Activated CD4-positive, CD25-positive, alpha-beta regulatory T cell (primary cell): Measurements from ENCODE around the gene CNTN5.

Source experiments
- DNase-seq, 4 experiments: peaks; one replicate each; lab custom pipeline; 2025; lab: John Stamatoyannopoulos, UW

Gene CNTN5

DNA sequence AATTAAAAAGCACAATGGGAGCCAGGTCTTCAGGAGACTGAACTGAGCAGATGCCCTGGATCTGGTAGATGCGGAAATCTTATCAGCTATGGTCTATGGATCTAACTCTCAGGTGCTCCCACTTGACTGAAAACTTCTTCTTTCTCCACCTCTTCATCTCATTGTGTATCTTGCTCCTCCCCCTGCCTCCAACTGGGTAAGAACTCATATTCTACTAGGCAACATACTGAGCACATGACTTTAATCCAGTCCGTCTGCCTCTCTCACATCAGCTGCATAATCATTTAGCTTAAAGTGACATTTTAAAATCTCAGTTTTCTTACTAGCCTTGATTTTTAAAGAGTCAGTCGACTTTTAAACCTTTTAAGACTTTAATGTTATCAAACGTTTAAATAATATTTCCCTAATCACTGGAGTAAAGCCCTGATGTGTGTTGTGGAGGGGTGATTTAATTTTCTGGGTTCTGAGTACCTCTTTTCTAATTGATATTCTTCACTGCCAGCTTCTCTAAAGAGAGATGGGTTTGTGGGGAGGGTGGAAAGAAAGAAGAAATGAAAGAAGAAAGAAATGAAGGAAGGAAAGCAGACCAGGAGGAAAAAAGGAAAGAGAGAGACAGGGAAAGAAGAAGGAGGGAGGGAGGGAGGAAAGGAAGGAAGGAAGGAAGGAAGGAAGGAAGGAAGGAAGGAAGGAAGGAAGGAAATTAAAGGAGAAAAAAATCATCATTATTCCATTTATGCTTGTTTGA is 1073.5 kb downstream of the CNTN5 start:
- no peak for DNase-seq

DNA sequence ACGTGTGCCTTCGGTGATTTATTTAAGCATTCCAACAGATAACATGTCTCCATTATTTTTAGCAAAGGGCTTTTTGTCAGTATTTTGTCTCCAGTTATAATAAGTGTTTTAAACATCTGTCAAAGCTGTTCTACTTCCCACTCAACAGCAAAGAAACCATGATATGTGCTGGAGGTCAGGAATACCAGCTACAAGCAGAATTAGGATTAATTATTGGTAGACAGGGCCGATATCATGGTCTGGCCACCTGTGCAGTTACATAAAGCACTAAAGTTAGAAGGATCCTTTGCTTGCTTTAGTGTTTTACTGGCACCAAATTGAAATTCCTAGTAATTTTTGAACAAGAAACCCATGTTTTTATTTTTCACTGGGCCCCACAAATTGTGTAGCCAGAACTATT is 1075.1 kb downstream of the CNTN5 start:
- DNase-seq, result no peak

DNA sequence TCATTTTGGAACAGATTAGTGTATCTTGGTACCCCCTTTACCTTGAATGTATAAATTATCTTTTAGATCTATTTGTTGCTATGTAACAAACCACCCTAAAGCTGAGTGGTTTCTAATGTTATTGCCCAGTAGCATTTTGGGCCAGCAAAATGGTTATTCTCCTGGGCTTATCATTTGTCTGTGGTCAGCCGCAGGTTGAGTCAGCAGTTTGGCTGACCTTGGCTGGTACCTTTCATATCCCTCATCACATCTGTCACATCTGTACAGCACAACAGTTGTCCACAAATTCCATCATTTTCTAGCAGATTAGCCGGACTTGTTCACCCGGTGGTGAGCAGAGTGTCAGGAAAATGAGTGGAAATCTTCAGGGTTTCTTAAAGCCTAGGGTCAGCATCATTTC is 1077.8 kb downstream of the CNTN5 start:
- DNase-seq, result no peak

DNA sequence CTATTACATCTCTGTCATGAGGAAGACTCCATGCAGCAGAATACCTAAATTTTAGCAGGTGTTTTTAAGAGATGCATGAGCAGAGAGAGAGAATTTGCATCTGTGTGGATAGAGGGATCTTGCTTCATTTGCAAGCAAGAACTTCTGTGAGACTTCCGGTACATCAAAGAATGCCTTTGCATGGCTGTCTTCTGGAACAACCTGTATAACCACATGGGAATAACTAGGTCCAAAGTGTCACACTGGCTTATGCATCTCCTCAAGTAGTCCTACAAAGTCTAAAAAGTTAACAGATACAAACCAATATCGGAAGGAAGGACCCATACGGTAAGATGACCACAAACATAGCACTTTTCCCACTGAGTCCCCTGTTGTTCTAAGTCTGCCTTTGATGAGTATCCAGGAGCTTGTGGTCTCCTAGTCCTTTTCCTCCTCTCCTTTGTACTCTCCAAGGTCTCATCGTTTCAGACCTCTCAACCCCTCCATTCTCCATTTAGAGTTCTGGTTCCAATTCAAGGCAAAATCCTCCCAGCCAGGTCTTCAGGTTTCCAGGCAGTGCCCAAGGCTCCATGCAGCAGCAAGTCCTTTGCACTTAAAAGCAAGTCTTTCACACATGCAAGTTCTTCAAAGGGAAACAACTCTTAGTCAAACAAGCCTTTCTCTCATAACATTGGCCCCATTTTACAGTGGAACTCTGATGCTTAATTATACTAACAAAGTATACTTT is 1084.7 kb downstream of the CNTN5 start:
- DNase-seq, result no peak

GRCh38 chr11:100105982-100106358 is 1085.2 kb downstream of the CNTN5 start:
- DNase-seq, result no peak

DNA sequence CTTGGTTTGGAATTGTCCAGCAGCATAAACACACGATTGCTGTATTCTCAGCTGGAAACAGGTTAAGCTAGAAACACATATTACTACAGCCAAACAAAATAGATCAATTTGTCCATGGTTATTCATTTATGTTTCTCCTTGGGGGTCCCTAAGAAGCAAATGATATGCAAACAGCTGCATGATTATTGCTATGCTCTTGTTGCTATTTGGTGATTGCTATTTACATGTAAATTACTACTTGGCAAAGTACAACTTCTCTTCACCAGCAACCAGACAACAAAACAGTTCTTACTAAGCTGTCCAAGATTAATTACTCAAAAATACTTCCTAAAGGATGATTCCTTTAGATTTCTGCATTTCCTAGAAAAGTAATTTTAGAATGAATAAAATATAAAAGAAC is 1098.4 kb downstream of the CNTN5 start:
- DNase-seq, result no peak

GRCh38 chr11:100133114-100133513 is 1112.4 kb downstream of the CNTN5 start:
- DNase-seq, result no peak

GRCh38 chr11:100141201-100141600 is 1120.5 kb downstream of the CNTN5 start:
- no peak for DNase-seq

- DNase-seq, result no peak
Measured at GRCh38 chr11:100151944-100152343, 1131.2 kb downstream of the CNTN5 start.

DNA sequence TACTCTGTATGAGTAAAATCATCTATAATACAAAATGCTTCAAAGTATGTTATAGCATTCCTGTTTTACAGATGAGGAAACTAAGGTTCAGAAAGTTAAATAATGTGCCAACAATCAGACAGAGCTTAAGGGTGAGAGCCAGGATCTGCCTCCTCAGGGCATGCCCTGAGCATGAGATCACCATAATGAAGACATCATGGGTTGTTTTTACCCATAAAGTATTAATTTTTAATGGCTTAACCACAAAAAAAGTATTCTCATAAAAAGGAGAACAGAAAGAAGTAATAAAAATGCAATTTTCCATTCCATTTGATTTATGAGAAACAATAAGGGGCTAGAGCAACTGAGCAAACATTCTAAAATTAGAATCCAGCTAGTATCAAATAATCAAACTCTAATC is 1132.0 kb downstream of the CNTN5 start:
- no peak for DNase-seq

- DNase-seq, result no peak
Measured at GRCh38 chr11:100163471-100163870, 1142.7 kb downstream of the CNTN5 start.

DNA sequence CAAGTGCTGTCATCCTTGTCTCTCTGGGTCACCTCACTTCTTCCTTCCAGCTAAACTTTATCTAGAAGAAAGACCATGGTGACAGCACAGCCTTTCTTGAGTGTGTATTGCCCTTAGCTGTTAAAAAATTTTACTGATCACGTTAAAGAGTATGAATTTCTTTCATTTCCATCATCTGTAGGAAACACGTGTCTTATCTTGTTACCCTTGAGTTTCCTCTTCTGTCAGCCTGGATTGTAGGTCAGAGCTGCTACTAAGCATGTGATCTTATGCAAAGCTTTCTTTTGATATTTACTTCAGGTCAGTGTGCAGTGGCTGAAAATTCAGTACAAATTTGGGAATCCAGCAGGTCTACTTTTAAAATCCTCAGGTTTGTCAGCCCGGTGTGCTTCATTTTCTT is 1154.1 kb downstream of the CNTN5 start:
- DNase-seq, result no peak

GRCh38 chr11:100176456-100176855 is 1155.7 kb downstream of the CNTN5 start:
- no peak for DNase-seq

DNA sequence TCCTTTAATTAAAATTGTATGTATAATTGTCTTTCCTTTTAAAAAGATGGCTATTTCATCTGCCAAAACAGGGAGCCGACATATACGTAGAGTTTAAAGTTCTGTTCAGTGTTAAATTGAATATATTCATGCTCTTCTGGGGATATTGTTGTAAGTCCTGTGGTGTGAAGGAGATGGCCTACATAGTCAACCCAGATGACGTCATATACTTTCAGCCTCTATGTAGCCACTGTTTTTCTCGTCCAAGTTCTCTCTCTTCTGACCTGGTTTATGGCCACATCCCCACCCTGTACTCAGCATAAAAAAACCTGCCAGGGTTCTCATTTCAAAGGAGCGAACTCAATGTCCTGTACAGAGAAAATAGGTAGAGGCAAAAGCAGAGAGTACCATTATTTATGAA is 1156.9 kb downstream of the CNTN5 start:
- no peak for DNase-seq

DNA sequence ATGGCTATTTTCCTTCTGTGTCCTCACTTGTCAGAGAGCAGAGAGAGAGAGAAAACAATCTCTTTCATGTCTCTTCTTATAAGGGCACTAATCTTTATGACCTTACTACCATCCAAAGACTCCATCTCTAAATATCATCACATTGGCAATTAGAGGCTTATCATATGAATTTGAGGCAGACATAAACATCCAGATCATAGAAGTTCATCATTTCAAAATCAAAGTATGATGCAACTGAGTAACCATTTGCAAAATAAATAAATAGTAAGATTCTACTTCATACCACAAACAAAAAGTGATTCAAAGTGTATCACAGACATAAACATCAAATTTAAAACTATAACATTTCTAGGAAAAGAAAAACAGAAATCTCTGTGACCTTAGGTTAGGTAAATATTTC is 1161.6 kb downstream of the CNTN5 start:
- DNase-seq, result no peak

GRCh38 chr11:100182927-100183326 is 1162.2 kb downstream of the CNTN5 start:
- DNase-seq, result no peak

- no peak for DNase-seq
Measured at GRCh38 chr11:100185588-100185987, 1164.8 kb downstream of the CNTN5 start.

DNA sequence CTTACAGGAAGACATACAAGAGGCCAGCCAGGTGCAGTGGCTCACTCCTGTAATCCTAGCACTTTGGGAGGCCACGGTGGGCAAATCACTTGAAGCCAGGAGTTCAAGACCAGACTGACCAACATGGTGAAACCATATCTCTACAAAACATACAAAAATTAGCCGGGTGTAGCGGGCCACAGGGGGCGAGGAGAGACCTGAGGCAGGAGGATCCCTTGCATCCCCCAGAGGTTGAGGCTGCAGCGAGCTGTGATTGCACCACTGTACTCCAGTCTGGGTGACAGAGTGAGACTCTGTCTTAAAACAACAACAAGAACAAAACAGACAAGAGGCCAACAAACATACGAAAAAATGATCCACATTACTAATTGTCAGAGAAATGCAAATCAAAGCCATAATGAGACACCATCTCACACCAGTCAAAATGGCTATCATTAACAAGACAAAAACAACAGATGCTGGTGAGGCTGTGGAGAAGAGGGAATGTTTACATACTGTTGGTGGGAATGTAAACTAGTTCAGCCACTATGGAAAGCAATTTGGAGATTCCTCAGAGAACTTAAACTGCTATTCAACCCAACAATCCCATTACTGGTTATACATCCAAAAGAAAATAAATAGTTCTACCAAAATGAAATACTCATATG is 1167.5 kb downstream of the CNTN5 start:
- no peak for DNase-seq

DNA sequence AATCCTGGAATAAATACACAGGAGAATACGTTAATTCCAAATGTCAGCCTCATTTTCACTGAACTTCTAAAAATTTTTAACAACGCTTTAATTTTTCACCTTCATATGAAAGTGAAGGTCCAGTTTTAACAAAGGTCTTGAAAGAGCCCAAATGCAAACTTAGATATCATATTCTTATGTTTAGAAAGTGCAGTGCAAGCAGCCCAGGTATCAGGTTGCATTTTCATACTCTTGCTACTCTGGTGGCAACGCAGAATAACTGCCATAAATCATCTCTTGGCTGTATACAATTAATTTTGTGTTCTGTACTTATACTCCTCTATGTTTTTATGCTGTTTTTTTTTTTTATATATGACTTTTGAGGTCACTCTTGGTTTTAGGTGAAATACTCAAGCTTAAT is 1169.6 kb downstream of the CNTN5 start:
- DNase-seq, result no peak

DNA sequence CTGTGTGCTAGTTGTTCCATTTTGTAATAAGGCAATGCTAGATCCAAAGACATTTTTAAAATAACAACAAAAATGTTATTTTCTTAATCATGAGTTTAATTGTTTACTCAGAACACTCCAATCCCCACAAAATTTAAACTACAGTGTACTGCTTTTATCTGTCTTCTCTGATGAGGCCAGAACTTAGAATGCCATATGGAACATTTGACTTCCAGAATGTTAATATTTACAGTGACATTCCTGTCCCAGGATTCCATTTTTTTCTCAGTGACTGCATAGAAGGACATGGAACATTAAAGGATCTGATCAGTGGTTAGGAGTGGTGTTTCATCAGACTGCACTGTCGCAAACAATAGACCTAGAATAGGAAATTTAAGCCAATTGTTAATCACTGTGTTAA is 1171.4 kb downstream of the CNTN5 start:
- no peak for DNase-seq

GRCh38 chr11:100203789-100204188 is 1183.0 kb downstream of the CNTN5 start:
- DNase-seq, result no peak

- DNase-seq, result no peak
Measured at GRCh38 chr11:100205926-100206325, 1185.2 kb downstream of the CNTN5 start.

- DNase-seq, result no peak
Measured at GRCh38 chr11:100208207-100208606, 1187.5 kb downstream of the CNTN5 start.
